K562 (cell line): ENCODE data around the gene HRC. TPM values are rescaled to one million over a fixed set of nuclear protein-coding genes. Genes with fewer than 3 reads are reported as not detected.

Source experiments
- ARHGAP35 ChIP-seq: fragments of 450-650 bp; IDR thresholded peaks from 2 replicates; pipeline ENCODE4 v1.6.1; 2018; ENCODE audit not compliant: partially characterized antibody
- ARID2 ChIP-seq: fragments of 450-650 bp; IDR thresholded peaks from 2 replicates; pipeline ENCODE4 v1.6.1; 2017; ENCODE audit warnings: antibody characterized with exemption, mild to moderate bottlenecking
- CGGBP1 ChIP-seq: fragments of 250-450 bp; sonication (Bioruptor Pico); IDR thresholded peaks from 2 replicates; pipeline ENCODE4 v1.9.0; 2021; ENCODE audit warnings: mild to moderate bottlenecking
- CTBP1 ChIP-seq: fragments of 450-650 bp; IDR thresholded peaks from 2 replicates; pipeline ENCODE4 v1.6.1; 2016; ENCODE audit warnings: borderline replicate concordance
- GTF2F1 ChIP-seq: IDR thresholded peaks from 2 replicates; pipeline ENCODE4 v1.6.1; 2011; ENCODE audit warnings: low read depth, low read length, improper control_type of control experiment
- ILK ChIP-seq: fragments of 450-650 bp; IDR thresholded peaks from 2 replicates; pipeline ENCODE4 v1.6.1; 2016; ENCODE audit warnings: missing genetic modification characterization, low read depth, mild to moderate bottlenecking, missing compliant biosample characterization, moderate library complexity, borderline replicate concordance
- KAT2B ChIP-seq: IDR thresholded peaks from one replicate; pipeline ENCODE4 v1.6.1; 2012; ENCODE audit warnings: low read depth, mild to moderate bottlenecking, control low read depth, inconsistent platforms, low read length, moderate library complexity
- MCM2 ChIP-seq: fragments of 450-650 bp; IDR thresholded peaks from 2 replicates; pipeline ENCODE4 v1.6.1; 2017; ENCODE audit warnings: low read depth, mild to moderate bottlenecking
- MXI1 ChIP-seq: IDR thresholded peaks from 2 replicates; pipeline ENCODE4 v1.6.1; 2011; ENCODE audit warnings: low read depth, mild to moderate bottlenecking, improper control_type of control experiment, low read length
- NBN ChIP-seq: fragments of 450-650 bp; IDR thresholded peaks from 2 replicates; pipeline ENCODE4 v1.6.1; 2016; ENCODE audit warnings: low read depth, mild to moderate bottlenecking
- PATZ1 ChIP-seq: fragments of 250-450 bp; sonication (Bioruptor Pico); IDR thresholded peaks from 2 replicates; pipeline ENCODE4 v1.5.0; 2020; ENCODE audit warnings: mild to moderate bottlenecking, borderline replicate concordance
- PHF20 ChIP-seq: fragments of 450-650 bp; IDR thresholded peaks from 2 replicates; pipeline ENCODE4 v1.6.1; 2018; ENCODE audit not compliant: partially characterized antibody
- RBM22 ChIP-seq: fragments of 200-400 bp; formaldehyde crosslinking; IDR thresholded peaks from 2 replicates; pipeline ENCODE4 v1.6.1; 2018; ENCODE audit warnings: low read length, low read depth; ENCODE audit not compliant: poor library complexity, severe bottlenecking
- TAF7 ChIP-seq: fragments of 450-650 bp; IDR thresholded peaks from 2 replicates; pipeline ENCODE4 v1.6.1; 2016; ENCODE audit warnings: missing genetic modification characterization, missing compliant biosample characterization
- TAF9B ChIP-seq: fragments of 450-650 bp; IDR thresholded peaks from 2 replicates; pipeline ENCODE4 v1.6.1; 2018; ENCODE audit warnings: mild to moderate bottlenecking; ENCODE audit not compliant: partially characterized antibody
- THAP12 ChIP-seq: fragments of 250-450 bp; sonication (Bioruptor Pico); IDR thresholded peaks from 2 replicates; pipeline ENCODE4 v1.9.0; 2021; ENCODE audit warnings: mild to moderate bottlenecking, inconsistent platforms
- ZC3H11A ChIP-seq: IDR thresholded peaks from 2 replicates; pipeline ENCODE4 v1.6.1; 2012; ENCODE audit warnings: low read depth, low read length, improper control_type of control experiment
- ZKSCAN3 ChIP-seq: fragments of 250-450 bp; sonication (Bioruptor Pico); IDR thresholded peaks from 2 replicates; pipeline ENCODE4 v1.4.0; 2020
- ZNF740 ChIP-seq, 3 experiments: fragments of 200-800 bp in 1 of 3; sonication (Bioruptor generic) in 1 of 3; sonication (generic) in 1 of 3; formaldehyde crosslinking in 1 of 3; IDR thresholded peaks; 2 replicates each; pipeline versions ENCODE4 v1.6.1 to v1.8.0; 2016 to 2022; ENCODE audit warnings: mild to moderate bottlenecking in 2 of 3, missing compliant biosample characterization in 2 of 3, missing genetic modification characterization in 2 of 3, missing genetic modification reagents in 1 of 3
- polyA plus RNA-seq, 8 experiments: library from polyadenylated mRNA; depleted of rRNA in 4 of 8; stranded (reverse) in 5 of 8; unstranded in 3 of 8; fragments of >200 nt; fragmentation: Nextera tagmentation in 2 of 8; fragmentation: Illumina TruSeq in 1 of 8; extraction: Ambion mirVana in 2 of 8; extraction: Trizol in 1 of 8; gene quantifications; 2 replicates each; pipeline versions ENCODE4 v1.2.1 to v1.2.3, GENCODE V29; 2011 to 2014; ENCODE audit warnings: inconsistent platforms in 1 of 8, missing spikeins in 1 of 8
- total RNA-seq, 7 experiments: library from RNA; depleted of rRNA in 6 of 7; stranded (reverse); fragments of >200 nt in 6 of 7; fragmentation: Illumina TruSeq in 2 of 7; extraction: Trizol in 2 of 7; gene quantifications; 2 replicates each; pipeline versions ENCODE4 v1.2.1 to v1.2.3, GENCODE V29; 2011 to 2021; ENCODE audit warnings: low replicate concordance in 1 of 7
- TF ChIP-seq, protein P1 (sequence below): fragments of 450-650 bp; formaldehyde crosslinking; IDR thresholded peaks from 2 replicates; pipeline ENCODE4 v1.4.0; 2022; ENCODE audit warnings: missing genetic modification characterization
- TF ChIP-seq, protein P2 (sequence below): fragments of 250-450 bp; sonication (Bioruptor Pico); IDR thresholded peaks from 2 replicates; pipeline ENCODE4 v1.6.1; 2021; ENCODE audit warnings: mild to moderate bottlenecking

Gene HRC
- total and polyA plus RNA-seq, 9 of the 15 experiments (the other 6 are each of a cell fraction or from before 2014, with no cell fraction given), result 0.66 to 18.7 (median 13.1) TPM

- no peak for TF ChIP-seq PATZ1 (CRISPR knock-in tag)
- no peak for TF ChIP-seq GTF2F1
- TF ChIP-seq TAF9B, result no peak
- no peak for TF ChIP-seq THAP12 (CRISPR knock-in tag)
- TF ChIP-seq ZKSCAN3 (CRISPR knock-in tag), result no peak
- no peak for TF ChIP-seq PHF20
- TF ChIP-seq RBM22, result no peak
- TF ChIP-seq KAT2B, result no peak
- no peak for TF ChIP-seq ILK (tag)
- peak; percentile 81 for TF ChIP-seq ZNF740 (CRISPR knock-in tag; IDR thresholded peaks at IDR 0.05)
- TF ChIP-seq ZNF740 (tag; IDR thresholded peaks at IDR 0.05), result peak in 1 of 2 experiments; percentile 71; a peak in 2 of 4 replicates
- no peak for TF ChIP-seq CGGBP1
- peak; percentile 58; the same call in 1 of the 2 replicates for TF ChIP-seq NBN
- no peak for TF ChIP-seq MCM2
- TF ChIP-seq CTBP1, result peak; percentile 73; the same call in 1 of the 2 replicates
- TF ChIP-seq ARID2, result no peak
- no peak for TF ChIP-seq TAF7 (tag)
- TF ChIP-seq ZC3H11A, result no peak
- TF ChIP-seq, protein P1, sequence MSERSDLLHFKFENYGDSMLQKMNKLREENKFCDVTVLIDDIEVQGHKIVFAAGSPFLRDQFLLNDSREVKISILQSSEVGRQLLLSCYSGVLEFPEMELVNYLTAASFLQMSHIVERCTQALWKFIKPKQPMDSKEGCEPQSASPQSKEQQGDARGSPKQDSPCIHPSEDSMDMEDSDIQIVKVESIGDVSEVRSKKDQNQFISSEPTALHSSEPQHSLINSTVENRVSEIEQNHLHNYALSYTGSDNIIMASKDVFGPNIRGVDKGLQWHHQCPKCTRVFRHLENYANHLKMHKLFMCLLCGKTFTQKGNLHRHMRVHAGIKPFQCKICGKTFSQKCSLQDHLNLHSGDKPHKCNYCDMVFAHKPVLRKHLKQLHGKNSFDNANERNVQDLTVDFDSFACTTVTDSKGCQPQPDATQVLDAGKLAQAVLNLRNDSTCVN (CRISPR knock-in tag), result no peak
- no peak for TF ChIP-seq ARHGAP35
- TF ChIP-seq, protein P2, sequence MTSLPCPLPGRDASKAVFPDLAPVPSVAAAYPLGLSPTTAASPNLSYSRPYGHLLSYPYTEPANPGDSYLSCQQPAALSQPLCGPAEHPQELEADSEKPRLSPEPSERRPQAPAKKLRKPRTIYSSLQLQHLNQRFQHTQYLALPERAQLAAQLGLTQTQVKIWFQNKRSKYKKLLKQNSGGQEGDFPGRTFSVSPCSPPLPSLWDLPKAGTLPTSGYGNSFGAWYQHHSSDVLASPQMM, result no peak
- no peak for TF ChIP-seq MXI1
- TF ChIP-seq, all 486 proteins: peak for 105
Observed at GRCh38 chr19:49145573-49146407, 9.4 kb downstream of the HRC start (continued).
